K562 (cell line): ENCODE measurements around the gene SLC6A8. TPM values are rescaled to one million over a fixed set of nuclear protein-coding genes. Genes with fewer than 3 reads are reported as not detected.

Source experiments
- CHCHD3 ChIP-seq: fragments of 250-450 bp; sonication (Bioruptor Pico); IDR thresholded peaks from 2 replicates; pipeline ENCODE4 v2.1.2; 2022; ENCODE audit warnings: mild to moderate bottlenecking
- EP300 ChIP-seq: IDR thresholded peaks from 2 replicates; pipeline ENCODE4 v1.6.1; 2012; ENCODE audit warnings: low read length, improper control_type of control experiment
- EP400 ChIP-seq: fragments of 450-650 bp; IDR thresholded peaks from 2 replicates; pipeline ENCODE4 v1.6.1; 2017; ENCODE audit warnings: antibody characterized with exemption, mild to moderate bottlenecking, moderate library complexity
- FOXJ3 ChIP-seq: sonication (generic); formaldehyde crosslinking; IDR thresholded peaks from 2 replicates; pipeline ENCODE4 v1.4.0; 2020; ENCODE audit warnings: mild to moderate bottlenecking, missing genetic modification reagents
- KDM5B ChIP-seq: fragments of 200-600 bp; sonication (generic); IDR thresholded peaks from 2 replicates; pipeline ENCODE4 v1.6.1; 2012; ENCODE audit warnings: low read depth, mild to moderate bottlenecking, moderate library complexity, low read length, control low read depth, inconsistent platforms; ENCODE audit not compliant: insufficient replicate concordance
- LCOR ChIP-seq: sonication (generic); formaldehyde crosslinking; IDR thresholded peaks from 2 replicates; pipeline ENCODE4 v1.8.0; 2022; ENCODE audit warnings: mild to moderate bottlenecking, missing genetic modification reagents
- MEIS2 ChIP-seq: fragments of 450-650 bp; IDR thresholded peaks from 2 replicates; pipeline ENCODE4 v1.6.1; 2014; ENCODE audit warnings: mild to moderate bottlenecking; ENCODE audit not compliant: partially characterized antibody
- NCOA4 ChIP-seq: fragments of 450-650 bp; IDR thresholded peaks from 2 replicates; pipeline ENCODE4 v1.6.1; 2018; ENCODE audit warnings: mild to moderate bottlenecking; ENCODE audit not compliant: partially characterized antibody
- NR2C1 ChIP-seq, 2 experiments: fragments of 450-650 bp; IDR thresholded peaks; 2 replicates each; pipeline ENCODE4 v1.6.1; 2017; ENCODE audit warnings: mild to moderate bottlenecking in 2 of 2, antibody characterized with exemption in 1 of 2, inconsistent platforms in 1 of 2, missing compliant biosample characterization in 1 of 2, missing genetic modification characterization in 1 of 2
- POU5F1 ChIP-seq: fragments of 150-350 bp; IDR thresholded peaks from 2 replicates; pipeline ENCODE4 v1.6.1; 2014; ENCODE audit warnings: borderline replicate concordance, low read length, low read depth, mild to moderate bottlenecking; ENCODE audit not compliant: partially characterized antibody
- PYGO2 ChIP-seq: fragments of 450-650 bp; IDR thresholded peaks from 2 replicates; pipeline ENCODE4 v1.6.1; 2016; ENCODE audit warnings: mild to moderate bottlenecking, missing genetic modification characterization, moderate library complexity, missing compliant biosample characterization
- RBFOX2 ChIP-seq: fragments of 200-400 bp; formaldehyde crosslinking; IDR thresholded peaks from 2 replicates; pipeline ENCODE4 v1.6.1; 2017; ENCODE audit warnings: low read depth, mild to moderate bottlenecking, low read length, moderate library complexity
- TAF15 ChIP-seq: fragments of 200-400 bp; formaldehyde crosslinking; IDR thresholded peaks from 2 replicates; pipeline ENCODE4 v1.6.1; 2017; ENCODE audit warnings: mild to moderate bottlenecking, low read depth, low read length, moderate library complexity
- TAF9B ChIP-seq: fragments of 450-650 bp; IDR thresholded peaks from 2 replicates; pipeline ENCODE4 v1.6.1; 2018; ENCODE audit warnings: mild to moderate bottlenecking; ENCODE audit not compliant: partially characterized antibody
- YY1 ChIP-seq, 3 experiments: IDR thresholded peaks; 2 replicates each; pipeline ENCODE4 v1.6.1; 2011; ENCODE audit warnings: low read length in 2 of 3, mild to moderate bottlenecking in 2 of 3, moderate library complexity in 2 of 3, borderline replicate concordance in 1 of 3, control low read depth in 1 of 3, low read depth in 1 of 3; ENCODE audit not compliant: insufficient read depth in 3 of 3, insufficient replicate concordance in 2 of 3, control insufficient read depth in 1 of 3, insufficient read length in 1 of 3; ENCODE audit errors: extremely low read depth in 1 of 3
- ZNF398 ChIP-seq: fragments of 250-450 bp; sonication (Bioruptor Pico); IDR thresholded peaks from 2 replicates; pipeline ENCODE4 v1.8.0; 2021; ENCODE audit warnings: moderate library complexity, mild to moderate bottlenecking, inconsistent platforms
- polyA plus RNA-seq, 8 experiments: library from polyadenylated mRNA; depleted of rRNA in 4 of 8; stranded (reverse) in 5 of 8; unstranded in 3 of 8; fragments of >200 nt; fragmentation: Nextera tagmentation in 2 of 8; fragmentation: Illumina TruSeq in 1 of 8; extraction: Ambion mirVana in 2 of 8; extraction: Trizol in 1 of 8; gene quantifications; 2 replicates each; pipeline versions ENCODE4 v1.2.1 to v1.2.3, GENCODE V29; 2011 to 2014; ENCODE audit warnings: inconsistent platforms in 1 of 8, missing spikeins in 1 of 8
- total RNA-seq, 7 experiments: library from RNA; depleted of rRNA in 6 of 7; stranded (reverse); fragments of >200 nt in 6 of 7; fragmentation: Illumina TruSeq in 2 of 7; extraction: Trizol in 2 of 7; gene quantifications; 2 replicates each; pipeline versions ENCODE4 v1.2.1 to v1.2.3, GENCODE V29; 2011 to 2021; ENCODE audit warnings: low replicate concordance in 1 of 7
- TF ChIP-seq, protein P1 (sequence below), 2 experiments: fragments of 450-650 bp in 1 of 2; sonication (generic) in 1 of 2; formaldehyde crosslinking in 1 of 2; IDR thresholded peaks; 2 replicates each; pipeline versions ENCODE4 v1.7.1 to v1.9.0; 2016 to 2022; ENCODE audit warnings: inconsistent platforms in 1 of 2, mild to moderate bottlenecking in 1 of 2, missing genetic modification reagents in 1 of 2

SLC6A8 gene
- total and polyA plus RNA-seq, 9 of the 15 experiments (the other 6 are each of a cell fraction or from before 2014, with no cell fraction given): 0.68 to 144 (median 34.3) TPM

- TF ChIP-seq MEIS2 (no peak), CHCHD3 (no peak), EP300 (no peak), RBFOX2 (no peak; the same call in 1 of the 2 replicates), FOXJ3 (CRISPR knock-in tag) (no peak), LCOR (CRISPR knock-in tag) (no peak), EP400 (peak; percentile 44; the same call in 1 of the 2 replicates), TAF9B (no peak), NCOA4 (no peak), KDM5B (peak; percentile 29), ZNF398 (no peak), PYGO2 (tag) (no peak), POU5F1 (no peak), YY1 (IDR thresholded peaks at IDR 0.05; ENCODE audit: borderline replicate concordance in 1 of 3, control insufficient read depth in 1 of 3, extremely low read depth in 1 of 3, insufficient read depth in 3 of 3, insufficient read length in 1 of 3, insufficient replicate concordance in 2 of 3, low read depth in 1 of 3, low read length in 2 of 3) (peak in 1 of 3 experiments; percentile 27), NR2C1 (IDR thresholded peaks at IDR 0.05) (no peak), NR2C1 (tag; IDR thresholded peaks at IDR 0.05) (no peak), TAF15 (no peak)
- TF ChIP-seq, protein P1, sequence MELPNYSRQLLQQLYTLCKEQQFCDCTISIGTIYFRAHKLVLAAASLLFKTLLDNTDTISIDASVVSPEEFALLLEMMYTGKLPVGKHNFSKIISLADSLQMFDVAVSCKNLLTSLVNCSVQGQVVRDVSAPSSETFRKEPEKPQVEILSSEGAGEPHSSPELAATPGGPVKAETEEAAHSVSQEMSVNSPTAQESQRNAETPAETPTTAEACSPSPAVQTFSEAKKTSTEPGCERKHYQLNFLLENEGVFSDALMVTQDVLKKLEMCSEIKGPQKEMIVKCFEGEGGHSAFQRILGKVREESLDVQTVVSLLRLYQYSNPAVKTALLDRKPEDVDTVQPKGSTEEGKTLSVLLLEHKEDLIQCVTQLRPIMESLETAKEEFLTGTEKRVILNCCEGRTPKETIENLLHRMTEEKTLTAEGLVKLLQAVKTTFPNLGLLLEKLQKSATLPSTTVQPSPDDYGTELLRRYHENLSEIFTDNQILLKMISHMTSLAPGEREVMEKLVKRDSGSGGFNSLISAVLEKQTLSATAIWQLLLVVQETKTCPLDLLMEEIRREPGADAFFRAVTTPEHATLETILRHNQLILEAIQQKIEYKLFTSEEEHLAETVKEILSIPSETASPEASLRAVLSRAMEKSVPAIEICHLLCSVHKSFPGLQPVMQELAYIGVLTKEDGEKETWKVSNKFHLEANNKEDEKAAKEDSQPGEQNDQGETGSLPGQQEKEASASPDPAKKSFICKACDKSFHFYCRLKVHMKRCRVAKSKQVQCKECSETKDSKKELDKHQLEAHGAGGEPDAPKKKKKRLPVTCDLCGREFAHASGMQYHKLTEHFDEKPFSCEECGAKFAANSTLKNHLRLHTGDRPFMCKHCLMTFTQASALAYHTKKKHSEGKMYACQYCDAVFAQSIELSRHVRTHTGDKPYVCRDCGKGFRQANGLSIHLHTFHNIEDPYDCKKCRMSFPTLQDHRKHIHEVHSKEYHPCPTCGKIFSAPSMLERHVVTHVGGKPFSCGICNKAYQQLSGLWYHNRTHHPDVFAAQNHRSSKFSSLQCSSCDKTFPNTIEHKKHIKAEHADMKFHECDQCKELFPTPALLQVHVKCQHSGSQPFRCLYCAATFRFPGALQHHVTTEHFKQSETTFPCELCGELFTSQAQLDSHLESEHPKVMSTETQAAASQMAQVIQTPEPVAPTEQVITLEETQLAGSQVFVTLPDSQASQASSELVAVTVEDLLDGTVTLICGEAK (IDR thresholded peaks at IDR 0.05): no peak
- TF ChIP-seq, protein P1 (CRISPR knock-in tag; IDR thresholded peaks at IDR 0.05): no peak
Observed at GRCh38 chrX:153686711-153687110, 1.0 kb upstream of the SLC6A8 start (continued).
